Mucosa of descending colon (tissue), 3 donors: ENCODE data around the gene RNF17. TPM values are rescaled to one million over a fixed set of nuclear protein-coding genes. Genes with fewer than 3 reads are reported as not detected.

Source experiments
- ATAC-seq: fragments of 200-7000 bp; cut with Tn5 transposase; one replicate; pipeline ENCODE4 v1.9.1; 2020; ENCODE audit warnings: mild to moderate bottlenecking, moderate library complexity
- DNase-seq, 3 donors: peaks; one replicate each; pipeline ENCODE4 v3.0.0-alpha.2; 2020
- H3K36me3 ChIP-seq: fragments of 200-600 bp; one replicate; pipeline ENCODE4 v1.8.0; 2021; ENCODE audit warnings: low read depth, mild to moderate bottlenecking
- H3K4me1 ChIP-seq: fragments of 200-600 bp; one replicate; pipeline ENCODE4 v1.8.0; 2021; ENCODE audit warnings: low read depth, mild to moderate bottlenecking
- H3K4me3 ChIP-seq: fragments of 200-600 bp; one replicate; pipeline ENCODE4 v1.8.0; 2021; ENCODE audit warnings: mild to moderate bottlenecking
- H3K9me3 ChIP-seq: fragments of 200-600 bp; one replicate; pipeline ENCODE4 v1.8.0; 2021; ENCODE audit warnings: mild to moderate bottlenecking
- intact Hi-C, 2 donors: fragments of 100-400 bp; cut with DNase I in 1 of 2; cut with micrococcal nuclease in 1 of 2; formaldehyde crosslinking; loops; one replicate each; pipeline versions ENCODE4 v1.11.0 to v1.11.1; 2022; cut with DNase I, micrococcal nuclease
- total RNA-seq, 3 donors: library from RNA; stranded (reverse); fragmentation: NEBNext Ultra II Directional in 2 of 3; extraction: Animal tissue kit (Norgen Biotek cat#: 25700) in 2 of 3; gene quantifications; one replicate each; pipeline versions ENCODE4 v1.2.1 to v1.2.4, GENCODE V29; 2021 to 2023
- TF ChIP-seq, protein P1 (sequence below): fragments of 200-600 bp; IDR thresholded peaks from one replicate; pipeline ENCODE4 v1.8.0; 2022; ENCODE audit warnings: antibody characterized with exemption, mild to moderate bottlenecking
- donor health status: DM: no; HTN: no; CAD: no; lungs with moderate emphysema.
- donor health status: DM: no; HTN: no; CAD: no.
- donor health status: DM: no; HTN: yes; CAD: no.

Gene RNF17
- total RNA-seq, 3 donors from 2014 or later: not detected

- DNase-seq (no peak), ATAC-seq (no peak)
- Histone ChIP-seq H3K36me3 (no peaks in the 10 kb centered on the region), H3K4me1 (no peaks in the 10 kb centered on the region), H3K9me3 (no peaks in the 10 kb centered on the region), H3K4me3 (no peak overlapping the region)
- intact Hi-C loops: no loop called here
- TF ChIP-seq, protein P1, sequence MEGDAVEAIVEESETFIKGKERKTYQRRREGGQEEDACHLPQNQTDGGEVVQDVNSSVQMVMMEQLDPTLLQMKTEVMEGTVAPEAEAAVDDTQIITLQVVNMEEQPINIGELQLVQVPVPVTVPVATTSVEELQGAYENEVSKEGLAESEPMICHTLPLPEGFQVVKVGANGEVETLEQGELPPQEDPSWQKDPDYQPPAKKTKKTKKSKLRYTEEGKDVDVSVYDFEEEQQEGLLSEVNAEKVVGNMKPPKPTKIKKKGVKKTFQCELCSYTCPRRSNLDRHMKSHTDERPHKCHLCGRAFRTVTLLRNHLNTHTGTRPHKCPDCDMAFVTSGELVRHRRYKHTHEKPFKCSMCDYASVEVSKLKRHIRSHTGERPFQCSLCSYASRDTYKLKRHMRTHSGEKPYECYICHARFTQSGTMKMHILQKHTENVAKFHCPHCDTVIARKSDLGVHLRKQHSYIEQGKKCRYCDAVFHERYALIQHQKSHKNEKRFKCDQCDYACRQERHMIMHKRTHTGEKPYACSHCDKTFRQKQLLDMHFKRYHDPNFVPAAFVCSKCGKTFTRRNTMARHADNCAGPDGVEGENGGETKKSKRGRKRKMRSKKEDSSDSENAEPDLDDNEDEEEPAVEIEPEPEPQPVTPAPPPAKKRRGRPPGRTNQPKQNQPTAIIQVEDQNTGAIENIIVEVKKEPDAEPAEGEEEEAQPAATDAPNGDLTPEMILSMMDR: no peak
Observed at GRCh38 chr13:24892829-24893228, 128.9 kb downstream of the RNF17 start.

DNA sequence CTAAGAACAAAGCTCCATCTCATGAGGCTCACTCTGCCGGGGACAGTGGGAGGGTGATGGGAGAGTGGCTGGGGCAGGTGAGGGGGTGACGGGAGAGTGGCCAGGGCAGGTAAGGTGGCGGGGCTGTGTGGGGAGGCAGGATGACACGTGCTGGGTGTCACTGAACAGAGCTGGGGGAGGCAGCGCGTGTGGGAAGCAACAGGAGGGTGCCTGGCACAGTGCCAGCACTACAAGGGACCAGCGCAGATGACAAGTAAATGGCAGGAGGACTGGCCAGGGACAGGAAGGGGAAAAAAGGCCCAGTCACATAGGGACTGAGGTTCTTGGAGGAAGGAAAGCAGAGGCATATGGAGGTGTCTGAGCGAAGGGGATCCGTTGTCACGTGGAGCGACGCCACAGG lies 129.9 kb downstream of the RNF17 start:
- TF ChIP-seq, protein P1: no peak
- intact Hi-C loops: no loop called here
- ATAC-seq (no peak), DNase-seq (no peak)
- H3K36me3 ChIP-seq: no peaks in the 10 kb centered on the region
- H3K9me3 ChIP-seq: no peaks in the 10 kb centered on the region
- no peak overlapping the region for H3K4me3 ChIP-seq
- no peaks in the 10 kb centered on the region for H3K4me1 ChIP-seq

DNA sequence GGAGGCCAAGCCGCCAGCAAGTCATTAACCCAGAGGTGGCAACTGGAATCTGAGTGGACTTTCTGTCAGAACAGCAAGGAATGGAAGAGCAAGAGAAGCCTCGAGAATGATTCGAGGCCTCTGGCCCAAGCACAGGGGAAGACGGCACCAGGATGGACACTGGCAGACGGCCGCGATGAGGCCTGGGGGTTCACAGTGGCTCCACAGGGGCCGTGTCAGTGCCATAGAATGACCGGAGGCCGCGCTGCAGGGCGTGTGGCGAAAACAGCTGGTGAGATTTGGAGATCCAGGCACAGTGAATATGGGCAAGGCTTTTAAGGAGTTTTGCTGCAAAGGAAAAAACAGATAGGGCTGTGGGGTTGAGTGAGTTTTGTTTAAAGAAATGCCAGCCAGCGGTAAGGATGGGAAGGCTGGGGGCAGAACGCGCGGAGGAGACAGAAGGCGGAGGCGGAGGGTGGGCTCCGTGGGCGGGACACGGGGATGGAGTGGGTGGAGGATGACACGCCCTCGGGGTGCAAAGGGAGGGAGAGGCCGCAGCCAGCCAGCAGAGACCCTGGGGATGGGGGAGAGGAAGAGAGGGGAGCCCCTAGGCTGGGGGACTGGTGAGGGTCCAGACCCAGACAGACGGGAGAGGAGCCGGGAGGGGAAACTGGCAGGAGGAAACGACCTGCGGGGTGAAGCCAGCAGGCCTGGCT lies 130.5 kb downstream of the RNF17 start:
- intact Hi-C loops: no loop called here
- Histone ChIP-seq H3K9me3 (no peaks in the 10 kb centered on the region), H3K36me3 (no peaks in the 10 kb centered on the region), H3K4me1 (no peaks in the 10 kb centered on the region), H3K4me3 (no peak overlapping the region)
- TF ChIP-seq, protein P1: no peak
- ATAC-seq: no peak
- DNase-seq: no peak

GRCh38 chr13:24894972-24895300 lies 131.0 kb downstream of the RNF17 start:
- intact Hi-C loops: no loop called here
- ATAC-seq: no peak

DNA sequence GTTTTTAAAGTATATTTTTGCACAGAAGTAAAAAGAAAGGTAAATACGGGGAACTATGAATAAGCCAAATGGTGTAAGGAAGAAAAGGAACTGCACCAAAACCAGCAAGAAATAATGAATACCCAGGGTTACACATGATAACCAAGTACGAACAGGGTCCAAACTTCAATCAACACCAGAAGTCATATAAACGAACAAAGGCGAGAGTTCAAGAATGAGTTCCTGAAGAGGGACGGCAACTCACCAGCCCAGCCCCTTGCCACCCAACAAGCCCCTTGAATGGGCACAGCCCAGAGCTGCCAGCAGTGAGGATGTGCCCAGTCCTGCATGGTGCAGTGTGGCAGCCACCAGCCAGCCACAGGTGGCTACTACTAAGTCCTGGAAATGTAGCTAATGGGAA lies 132.1 kb downstream of the RNF17 start:
- DNase-seq: no peak
- TF ChIP-seq, protein P1: no peak
- Histone ChIP-seq H3K4me3 (no peak overlapping the region), H3K9me3 (no peaks in the 10 kb centered on the region), H3K4me1 (no peaks in the 10 kb centered on the region), H3K36me3 (no peaks in the 10 kb centered on the region)
- no peak for ATAC-seq
- intact Hi-C loops: no loop called here

More at GRCh38 chr13:24894972-24895300, 131.0 kb downstream of the RNF17 start:
- H3K36me3 ChIP-seq: no peaks in the 10 kb centered on the region
- TF ChIP-seq, protein P1: no peak
- H3K4me3 ChIP-seq: no peak overlapping the region
- no peaks in the 10 kb centered on the region for H3K4me1 ChIP-seq
- DNase-seq: no peak
- H3K9me3 ChIP-seq: no peaks in the 10 kb centered on the region

DNA sequence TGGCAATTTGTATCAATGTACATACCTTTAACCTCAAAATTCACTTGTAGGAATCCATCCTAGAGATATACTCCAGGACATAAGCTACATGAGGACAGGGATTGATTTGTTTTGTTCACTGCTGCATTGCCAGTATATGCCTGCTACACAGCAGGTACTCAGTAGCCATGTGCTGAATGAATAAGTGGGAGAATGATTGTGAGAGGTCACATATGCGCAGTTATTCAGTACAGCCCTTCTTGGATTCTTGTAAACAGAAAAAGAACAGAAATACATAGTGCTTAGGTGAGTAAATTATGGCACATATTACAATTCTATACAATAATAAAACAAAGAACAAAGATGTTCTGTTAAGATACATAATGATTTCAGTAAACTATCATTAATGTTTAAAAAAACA lies 133.3 kb downstream of the RNF17 start:
- Histone ChIP-seq H3K36me3 (no peaks in the 10 kb centered on the region), H3K9me3 (no peaks in the 10 kb centered on the region), H3K4me1 (no peaks in the 10 kb centered on the region), H3K4me3 (no peak overlapping the region)
- ATAC-seq: no peak
- TF ChIP-seq, protein P1: no peak
- no peak for DNase-seq
- intact Hi-C loops: no loop called here
